Body of pancreas (tissue), 4 donors: ENCODE results near the gene ERI3.

Source experiments
- POLR2A ChIP-seq, 3 donors: fragments of 450-650 bp; IDR thresholded peaks; one replicate each; pipeline ENCODE4 v1.6.1; 2016; ENCODE audit warnings: antibody characterized with exemption in 3 of 3, mild to moderate bottlenecking in 2 of 3
- TF ChIP-seq, protein P1 (sequence below), 7 experiments: fragments of 450-650 bp in 4 of 7; fragments of 200-600 bp in 3 of 7; sonication (generic) in 3 of 7; IDR thresholded peaks; one replicate each; pipeline ENCODE4 v1.5.1; 2016 to 2019; ENCODE audit warnings: antibody characterized with exemption in 7 of 7

DNA sequence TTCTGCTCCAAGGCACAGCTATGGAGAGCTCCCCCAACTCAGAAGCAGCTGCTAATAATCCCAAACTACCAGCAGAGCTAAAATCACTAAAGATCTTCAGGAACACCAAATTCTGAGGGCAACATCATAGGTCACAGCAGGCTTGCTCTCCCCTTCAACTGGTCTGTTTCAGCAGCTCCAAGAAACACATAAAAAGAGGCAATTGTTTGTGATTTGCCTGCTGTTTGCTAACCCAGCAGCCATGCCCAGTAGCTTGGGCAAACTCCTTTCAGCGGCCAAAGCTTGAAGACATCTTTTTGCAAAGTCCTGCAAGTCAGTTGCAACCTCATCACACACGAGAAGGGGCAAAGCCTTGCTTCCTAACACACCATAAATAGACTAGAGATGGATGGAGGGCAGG, 8.9 kb downstream of the ERI3 start:
- TF ChIP-seq, protein P1, sequence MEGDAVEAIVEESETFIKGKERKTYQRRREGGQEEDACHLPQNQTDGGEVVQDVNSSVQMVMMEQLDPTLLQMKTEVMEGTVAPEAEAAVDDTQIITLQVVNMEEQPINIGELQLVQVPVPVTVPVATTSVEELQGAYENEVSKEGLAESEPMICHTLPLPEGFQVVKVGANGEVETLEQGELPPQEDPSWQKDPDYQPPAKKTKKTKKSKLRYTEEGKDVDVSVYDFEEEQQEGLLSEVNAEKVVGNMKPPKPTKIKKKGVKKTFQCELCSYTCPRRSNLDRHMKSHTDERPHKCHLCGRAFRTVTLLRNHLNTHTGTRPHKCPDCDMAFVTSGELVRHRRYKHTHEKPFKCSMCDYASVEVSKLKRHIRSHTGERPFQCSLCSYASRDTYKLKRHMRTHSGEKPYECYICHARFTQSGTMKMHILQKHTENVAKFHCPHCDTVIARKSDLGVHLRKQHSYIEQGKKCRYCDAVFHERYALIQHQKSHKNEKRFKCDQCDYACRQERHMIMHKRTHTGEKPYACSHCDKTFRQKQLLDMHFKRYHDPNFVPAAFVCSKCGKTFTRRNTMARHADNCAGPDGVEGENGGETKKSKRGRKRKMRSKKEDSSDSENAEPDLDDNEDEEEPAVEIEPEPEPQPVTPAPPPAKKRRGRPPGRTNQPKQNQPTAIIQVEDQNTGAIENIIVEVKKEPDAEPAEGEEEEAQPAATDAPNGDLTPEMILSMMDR (IDR thresholded peaks at IDR 0.05): no peak
- TF ChIP-seq POLR2A (IDR thresholded peaks at IDR 0.05): no peak
